OCI-LY7 (cell line): ENCODE results near the gene TBC1D5.

Experiments
- CTCF ChIP-seq: fragments of 200-600 bp; sonication (generic); conservative IDR thresholded peaks from 2 replicates; pipeline ENCODE4 v1.5.1; 2014; ENCODE audit warnings: mild to moderate bottlenecking, antibody characterized with exemption, low read length, moderate library complexity, mixed read lengths
- EZH2phosphoT487 ChIP-seq: fragments of 200-600 bp; sonication (generic); IDR thresholded peaks from 2 replicates; pipeline ENCODE4 v1.6.1; 2018; ENCODE audit warnings: low read depth, borderline replicate concordance, mild to moderate bottlenecking, mixed run types, antibody characterized with exemption, low read length, moderate library complexity, mixed read lengths

- no peak for TF ChIP-seq CTCF
- TF ChIP-seq EZH2phosphoT487: no peak
Observed at GRCh38 chr3:17118771-17119170, 623.7 kb downstream of the TBC1D5 start.
